Hematopoietic multipotent progenitor cell treated with erythropoietin and hydrocortisone succinate and interleukin-3 and kit ligand, for 4 days (in vitro differentiated cells): ENCODE results near the gene BET1L.
"Not testable (repeated sequence)": the region's sequence is repeated elsewhere in the genome, so short reads cannot be mapped to it uniquely, and the experiment has no call there.

Experiments used
- DNase-seq: peaks from one replicate; pipeline ENCODE4 v3.0.0-alpha.2; 2015

BET1L gene

GRCh38 chr11:193481-193880 is 13.7 kb downstream of the BET1L start:
- DNase-seq, result not testable (repeated sequence)

GRCh38 chr11:192674-193128 is 14.5 kb downstream of the BET1L start, which contains the start of gene SCGB1C1:
TSS of gene SCGB1C1 (plus strand) at chr11:193078. CDS start at chr11:193100, 22 bp downstream.
- DNase-seq, result not testable (repeated sequence)

GRCh38 chr11:191490-192478 is 15.4 kb downstream of the BET1L start:
- DNase-seq, result not testable (repeated sequence)

GRCh38 chr11:190546-190945 is 16.7 kb downstream of the BET1L start:
- not testable (repeated sequence) for DNase-seq

- not testable (repeated sequence) for DNase-seq
Measured at GRCh38 chr11:189843-190311, 17.3 kb downstream of the BET1L start.

GRCh38 chr11:189200-189783 is 17.9 kb downstream of the BET1L start:
- DNase-seq, result not testable (repeated sequence)

GRCh38 chr11:180242-180641 is 27.0 kb downstream of the BET1L start:
- not testable (repeated sequence) for DNase-seq
